GM19025 (cell line): ENCODE results near the gene NTNG1.

Experiments
- ATAC-seq: cut with Tn5 transposase; IDR thresholded peaks from one replicate; pipeline ENCODE4 v1.9.1; 2021; ENCODE audit warnings: mild to moderate bottlenecking, low read depth, moderate library complexity; ENCODE audit not compliant: unreplicated experiment

Gene NTNG1

GRCh38 chr1:107443027-107443426 lies 302.2 kb downstream of the NTNG1 start:
- no peak for ATAC-seq

- no peak for ATAC-seq
Observed at GRCh38 chr1:107443860-107444259, 303.0 kb downstream of the NTNG1 start.

GRCh38 chr1:107444302-107444701 lies 303.5 kb downstream of the NTNG1 start:
- ATAC-seq = no peak

- no peak for ATAC-seq
Observed at GRCh38 chr1:107449326-107449725, 308.5 kb downstream of the NTNG1 start.

- peak; percentile 60 for ATAC-seq
Observed at GRCh38 chr1:107450899-107451664, 310.2 kb downstream of the NTNG1 start.

- peak; percentile 42 for ATAC-seq
Observed at GRCh38 chr1:107451715-107452114, 310.9 kb downstream of the NTNG1 start.

GRCh38 chr1:107454791-107455190 lies 314.0 kb downstream of the NTNG1 start:
- no peak for ATAC-seq

GRCh38 chr1:107457989-107458388 lies 317.1 kb downstream of the NTNG1 start:
- ATAC-seq = no peak

- peak; percentile 56 for ATAC-seq
Observed at GRCh38 chr1:107459204-107459904, 318.5 kb downstream of the NTNG1 start.

- peak; percentile 88 for ATAC-seq
Observed at GRCh38 chr1:107460035-107460434, 319.2 kb downstream of the NTNG1 start.

GRCh38 chr1:107464827-107465226 lies 324.0 kb downstream of the NTNG1 start:
- no peak for ATAC-seq

GRCh38 chr1:107467286-107467685 lies 326.4 kb downstream of the NTNG1 start:
- ATAC-seq = no peak

GRCh38 chr1:107467811-107468210 lies 327.0 kb downstream of the NTNG1 start:
- ATAC-seq = no peak

GRCh38 chr1:107473065-107473464 lies 332.2 kb downstream of the NTNG1 start:
- no peak for ATAC-seq

GRCh38 chr1:107474877-107475612 lies 334.2 kb downstream of the NTNG1 start:
- peak; percentile 61 for ATAC-seq

GRCh38 chr1:107477233-107477632 lies 336.4 kb downstream of the NTNG1 start:
- no peak for ATAC-seq

GRCh38 chr1:107479865-107480350 lies 339.1 kb downstream of the NTNG1 start:
- no peak for ATAC-seq

GRCh38 chr1:107480548-107481415 lies 339.9 kb downstream of the NTNG1 start:
- peak; percentile 86 for ATAC-seq

GRCh38 chr1:107481756-107482384 lies 341.0 kb downstream of the NTNG1 start:
- ATAC-seq = no peak

- ATAC-seq = no peak
Observed at GRCh38 chr1:107483949-107484348, 343.1 kb downstream of the NTNG1 start.
